Measurements from ENCODE around the gene CIAPIN1. TPM values are rescaled to one million over a fixed set of nuclear protein-coding genes. Genes with fewer than 3 reads are reported as not detected.

CIAPIN1 gene
- total RNA-seq, 1 experiment from 2014 or later: 82.8 TPM

DNA sequence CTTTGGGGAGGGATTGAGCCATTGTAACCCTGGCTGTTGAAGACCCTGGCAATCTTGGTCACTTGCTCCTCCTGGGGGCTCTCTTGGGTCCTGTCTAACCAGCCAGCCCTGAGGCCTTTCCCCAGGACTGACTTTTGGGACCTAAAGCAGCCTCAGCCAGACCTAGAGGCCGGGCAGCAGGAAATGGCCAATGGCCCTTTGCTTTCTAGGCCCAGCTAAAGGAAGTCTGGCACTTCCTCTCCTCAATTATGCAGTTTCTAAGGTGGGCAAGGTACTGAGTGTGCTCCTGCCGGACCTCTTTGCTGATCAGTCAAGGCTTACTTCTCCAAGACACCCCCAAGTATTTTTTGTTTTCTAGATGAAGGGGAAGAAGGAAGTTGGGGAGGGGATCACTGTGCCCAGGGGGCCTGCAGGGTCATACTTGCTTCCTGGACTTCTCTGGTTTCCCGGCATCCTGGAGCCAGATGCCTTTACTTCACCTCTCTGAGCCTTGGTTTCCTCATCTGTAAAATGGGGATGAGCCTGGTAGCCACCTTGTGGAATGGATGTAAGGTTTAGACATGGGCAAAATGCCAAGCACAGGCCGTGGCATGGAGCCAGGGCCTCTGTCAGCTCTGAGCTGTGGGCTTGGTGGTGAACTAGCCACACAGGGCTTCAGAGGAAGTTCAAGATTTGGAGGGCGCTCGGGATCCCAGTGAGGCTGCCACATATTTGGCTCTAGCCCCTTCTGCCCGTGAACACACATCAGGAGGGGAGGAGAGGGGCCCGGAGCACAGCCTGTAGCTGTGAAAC is 66.3 kb downstream of the CIAPIN1 start:
- H2BK12ac ChIP-seq (ENCODE audit: insufficient read length, low read depth, low read length): no peak overlapping the region
- H4K91ac ChIP-seq (ENCODE audit: insufficient read length, low read depth, low read length): no peak overlapping the region
- no peak overlapping the region for H3T11ph ChIP-seq (ENCODE audit: low read length)
- H3K27me3 ChIP-seq (ENCODE audit: insufficient read depth, low read length): no peaks in the 10 kb centered on the region
- no peak overlapping the region; a peak in 1 of 7 replicates for H3K27ac Mint-ChIP-seq
- H3K23ac ChIP-seq (ENCODE audit: insufficient read length, low read depth, low read length): no peak overlapping the region
- no peaks in the 10 kb centered on the region for H3K9me3 ChIP-seq (ENCODE audit: control insufficient read depth, low read depth, low read length)
- peaks cover 1% of the 10 kb centered on the region; the same call in 1 of the 2 replicates for H3K27me3 Mint-ChIP-seq (ENCODE audit: low read depth)
- H3K4me1 Mint-ChIP-seq: peaks cover 9 to 18% of the 10 kb centered on the region in 2 experiments
- no peaks in the 10 kb centered on the region for H3K36me3 Mint-ChIP-seq (ENCODE audit: insufficient read depth in 1 of 3, low read depth in 3 of 3)
- no peak overlapping the region for H3K18ac ChIP-seq (ENCODE audit: insufficient read length, low read depth, low read length)
- H3K79me2 ChIP-seq (ENCODE audit: insufficient read depth, low read length): no peaks in the 10 kb centered on the region
- no peak overlapping the region for H3K4ac ChIP-seq (ENCODE audit: low read depth, low read length)
- no peak overlapping the region for H3K9ac ChIP-seq (ENCODE audit: extremely low read depth, insufficient read length, low read length)
- no peak overlapping the region for H3K14ac ChIP-seq (ENCODE audit: insufficient read depth, low read length)
- H2BK20ac ChIP-seq (ENCODE audit: low read depth, low read length, poor library complexity, severe bottlenecking): no peak overlapping the region
- no peak overlapping the region for H2BK15ac ChIP-seq (ENCODE audit: low read depth, low read length)
- H2BK120ac ChIP-seq (ENCODE audit: low read depth, low read length, poor library complexity, severe bottlenecking): no peak overlapping the region
- H3K23me2 ChIP-seq (ENCODE audit: insufficient read length, low read depth, low read length, poor library complexity, severe bottlenecking): no peaks in the 10 kb centered on the region
- no peak overlapping the region for H3K4me3 Mint-ChIP-seq
- TF ChIP-seq CTCF (conservative IDR thresholded peaks at IDR 0.05): no peak
- H4K20me1 ChIP-seq (ENCODE audit: control insufficient read depth, insufficient read depth, insufficient read length): no peaks in the 10 kb centered on the region
- H3K4me1 ChIP-seq (ENCODE audit: insufficient read depth, low read length): no peaks in the 10 kb centered on the region
- no peak overlapping the region for H2AK5ac ChIP-seq (ENCODE audit: insufficient read length, low read length)
- no peak overlapping the region for H2AFZ ChIP-seq (ENCODE audit: low read length)
- DNase-seq: no peak
- no CpG with 5 or more reads among the region's 8 CpGs for WGBS (ENCODE audit: extremely low coverage, insufficient read length, low lambda C conversion rate)
- no peak overlapping the region for H4K8ac ChIP-seq (replicated peaks; ENCODE audit: insufficient read length, low read depth, low read length)
- H3K79me1 ChIP-seq (ENCODE audit: insufficient read depth, low read depth, low read length, poor library complexity, severe bottlenecking): no peaks in the 10 kb centered on the region
- no peaks in the 10 kb centered on the region for H3K9me3 Mint-ChIP-seq
- H3K27ac ChIP-seq (ENCODE audit: insufficient read length, low read depth, low read length): no peak overlapping the region
- no peak overlapping the region for H2BK5ac ChIP-seq (ENCODE audit: insufficient read length, low read length)
- no peak overlapping the region for H4K5ac ChIP-seq (ENCODE audit: insufficient read length, low read depth, low read length)
- no peak overlapping the region for H3K56ac ChIP-seq (ENCODE audit: insufficient read length, low read depth, low read length)
- no peak overlapping the region for H3K4me2 ChIP-seq (ENCODE audit: insufficient read depth, insufficient read length, low read length)

Measured in H9 (cell line).